ENCODE data around the gene SYCE3. TPM values are rescaled to one million over a fixed set of nuclear protein-coding genes. Genes with fewer than 3 reads are reported as not detected.

Gene SYCE3
- total and polyA plus RNA-seq, 2 donors (not counting 3 experiments of a cell fraction or from before 2014, with no cell fraction given), result not detected

- Histone ChIP-seq H3K9me3 (replicated peaks; ENCODE audit: control insufficient read depth, insufficient read depth, low read length) (no peaks in the 10 kb centered on the region), H3K4me2 (ENCODE audit: insufficient read depth, low read length) (peak within 1 kb of the TSS; percentile 72), H3K9ac (replicated peaks; ENCODE audit: extremely low read depth, insufficient read depth, low read length) (no peak within 1 kb of the TSS), H3K9me1 (replicated peaks; ENCODE audit: control insufficient read depth, extremely low read depth, insufficient read depth, low read length) (no peaks in the 10 kb centered on the region), H3K27me3 (ENCODE audit: control insufficient read depth in 2 of 2, insufficient read depth in 2 of 2, low read length in 2 of 2) (peaks cover 3 to 13% of the 10 kb centered on the region in 2 experiments), H3K4me3 (replicated peaks in 1 of 3; ENCODE audit: insufficient read depth in 1 of 3, low read depth in 1 of 3, low read length in 3 of 3) (peak within 1 kb of the TSS in 1 of 3 experiments; percentile 14), H3K79me2 (ENCODE audit: control insufficient read depth, insufficient read depth, low read length) (no peaks in the 10 kb centered on the region), H3K27ac (ENCODE audit: insufficient read depth, low read depth, low read length) (no peak within 1 kb of the TSS), H4K20me1 (replicated peaks; ENCODE audit: control insufficient read depth, extremely low read depth, insufficient read depth, low read length) (no peaks in the 10 kb centered on the region), H3K4me1 (ENCODE audit: control insufficient read depth, extremely low read depth, insufficient read depth, low read length) (peaks cover 23% of the 10 kb centered on the region), H3K36me3 (ENCODE audit: control insufficient read depth in 2 of 2, extremely low read depth in 1 of 2, insufficient read depth in 2 of 2, low read length in 2 of 2) (no peaks in the 10 kb centered on the region), H2AFZ (ENCODE audit: low read depth, low read length) (peak within 1 kb of the TSS; percentile 62)
- POLR2A ChIA-PET, result no interaction called here
- DNase-seq (ENCODE audit: low read depth, low spot score), result no peak
- BruUV-seq (replicated peaks), result no TSS peak
- intact Hi-C loops (cut with micrococcal nuclease) (no loop called here), dilution Hi-C loops (cut with MboI; ENCODE audit: extremely low pct_ligation_motif_present, low sequenced_read_pairs) (no loop called here)
- CTCF ChIA-PET, result interaction anchor here (0.6 kb wide), 1 partner anchor 532 kb away, joined by 5 read pairs; no protein-coding TSS in a partner anchor
- TF ChIP-seq FOS (IDR thresholded peaks at IDR 0.05; ENCODE audit: borderline replicate concordance, insufficient read depth, low read length), result no peak
- no peak for TF ChIP-seq EZH2 (IDR thresholded peaks at IDR 0.05; ENCODE audit: borderline replicate concordance, low read depth, low read length, severe bottlenecking)
- no peak for TF ChIP-seq POLR2AphosphoS5 (IDR thresholded peaks at IDR 0.05; ENCODE audit: insufficient read depth, low read depth, low read length)
- TF ChIP-seq MAX (IDR thresholded peaks at IDR 0.05; ENCODE audit: insufficient read depth, insufficient read length), result no peak
- no peak for TF ChIP-seq CTCF (IDR thresholded peaks at IDR 0.05; ENCODE audit: extremely low read depth in 1 of 2, insufficient read depth in 1 of 2, low read depth in 1 of 2, low read length in 2 of 2)
- TF ChIP-seq GATA2 (IDR thresholded peaks at IDR 0.05; ENCODE audit: insufficient read depth, insufficient read length, low read depth, low read length), result no peak
- no peak for TF ChIP-seq JUN (IDR thresholded peaks at IDR 0.05; ENCODE audit: borderline replicate concordance, insufficient read depth, insufficient read length, low read depth)
- no peak for TF ChIP-seq MYC (IDR thresholded peaks at IDR 0.05; ENCODE audit: low read depth, low read length)
- TF ChIP-seq POLR2A (IDR thresholded peaks at IDR 0.05; ENCODE audit: low read depth, low read length), result no peak
- FAIRE-seq, result no peak
These were observed 32.7 kb downstream of the SYCE3 start, which contains the start of gene TYMP for GRCh38 chr22:50529897-50530579. Gene TYMP (minus strand): TSS chr22:50530012. CDS start chr22:50529709, 303 bp downstream.
